Astrocyte (in vitro differentiated cells and primary cell): Measurements from ENCODE around the gene TMEM86A. TPM values are rescaled to one million over a fixed set of nuclear protein-coding genes. Genes with fewer than 3 reads are reported as not detected.

Experiments used
- DNase-seq: peaks from one replicate; pipeline ENCODE4 v3.0.0-alpha.2; 2010; ENCODE audit warnings: low read depth
- FAIRE-seq: peaks from 2 replicates; lab custom pipeline; 2011; peaks lifted over from hg19 to GRCh38; lab: Jason Lieb, UNC
- H2AFZ ChIP-seq: 2 replicates; pipeline ENCODE4 v1.6.0; 2012; ENCODE audit warnings: low read depth, low read length, inconsistent platforms
- H3K27ac ChIP-seq: 2 replicates; pipeline ENCODE4 v1.5.1; 2011; ENCODE audit warnings: low read depth, low read length, inconsistent platforms
- H3K27me3 ChIP-seq: 2 replicates; pipeline ENCODE4 v1.6.0; 2011; ENCODE audit warnings: low read length, inconsistent platforms; ENCODE audit not compliant: insufficient read depth
- H3K36me3 ChIP-seq: 2 replicates; pipeline ENCODE4 v1.5.1; 2011; ENCODE audit warnings: low read length, inconsistent platforms; ENCODE audit not compliant: insufficient read depth
- H3K4me1 ChIP-seq: 2 replicates; pipeline ENCODE4 v1.5.1; 2011; ENCODE audit warnings: low read length, inconsistent platforms; ENCODE audit not compliant: insufficient read depth
- H3K4me2 ChIP-seq: 2 replicates; pipeline ENCODE4 v1.6.0; 2012; ENCODE audit warnings: low read length, inconsistent platforms
- H3K4me3 ChIP-seq: 2 replicates; pipeline ENCODE4 v1.5.1; 2011; ENCODE audit warnings: low read depth, mild to moderate bottlenecking, low read length, inconsistent platforms; ENCODE audit not compliant: insufficient read depth
- H3K79me2 ChIP-seq: 2 replicates; pipeline ENCODE4 v1.6.0; 2012; ENCODE audit warnings: mild to moderate bottlenecking, low read length, inconsistent platforms; ENCODE audit not compliant: insufficient read depth
- H3K9ac ChIP-seq: 2 replicates; pipeline ENCODE4 v1.6.0; 2012; ENCODE audit warnings: mild to moderate bottlenecking, low read length, inconsistent platforms
- H3K9me3 ChIP-seq: 2 replicates; pipeline ENCODE4 v1.5.1; 2012; ENCODE audit warnings: low read depth, mild to moderate bottlenecking, low read length, inconsistent platforms; ENCODE audit not compliant: insufficient read depth
- H4K20me1 ChIP-seq: 2 replicates; pipeline ENCODE4 v1.6.0; 2012; ENCODE audit warnings: low read length, inconsistent platforms; ENCODE audit not compliant: insufficient read depth
- H3K27ac Mint-ChIP-seq: one replicate; pipeline ENCODE4 v1.8.0; 2021; ENCODE audit warnings: mild to moderate bottlenecking, mixed read lengths; ENCODE audit not compliant: unreplicated experiment
- H3K27me3 Mint-ChIP-seq: one replicate; pipeline ENCODE4 v1.8.0; 2021; ENCODE audit warnings: low read depth, mixed read lengths; ENCODE audit not compliant: unreplicated experiment
- H3K36me3 Mint-ChIP-seq: one replicate; pipeline ENCODE4 v1.8.0; 2021; ENCODE audit warnings: low read depth, mixed read lengths; ENCODE audit not compliant: unreplicated experiment
- H3K4me1 Mint-ChIP-seq: one replicate; pipeline ENCODE4 v1.8.0; 2021; ENCODE audit warnings: low read depth, mixed read lengths; ENCODE audit not compliant: unreplicated experiment
- H3K4me3 Mint-ChIP-seq: one replicate; pipeline ENCODE4 v1.8.0; 2021; ENCODE audit warnings: mild to moderate bottlenecking, moderate library complexity, mixed read lengths; ENCODE audit not compliant: unreplicated experiment
- H3K9me3 Mint-ChIP-seq: one replicate; pipeline ENCODE4 v1.8.0; 2021; ENCODE audit warnings: mild to moderate bottlenecking, mixed read lengths; ENCODE audit not compliant: unreplicated experiment
- EZH2 ChIP-seq: IDR thresholded peaks from 2 replicates; pipeline ENCODE4 v1.6.1; 2012; ENCODE audit warnings: mild to moderate bottlenecking, low read length, inconsistent platforms; ENCODE audit not compliant: insufficient read depth
- total RNA-seq: library from RNA; stranded (reverse); gene quantifications from 2 replicates; pipeline ENCODE4 v1.2.1, GENCODE V29; 2021
- TF ChIP-seq, protein P1 (sequence below): IDR thresholded peaks from 2 replicates; pipeline ENCODE4 v1.5.1; 2011; ENCODE audit warnings: low read depth, mild to moderate bottlenecking, inconsistent platforms, low read length, moderate library complexity; ENCODE audit not compliant: insufficient read depth

TMEM86A gene
- total RNA-seq, 1 donor from 2014 or later = 4.0 TPM

DNA sequence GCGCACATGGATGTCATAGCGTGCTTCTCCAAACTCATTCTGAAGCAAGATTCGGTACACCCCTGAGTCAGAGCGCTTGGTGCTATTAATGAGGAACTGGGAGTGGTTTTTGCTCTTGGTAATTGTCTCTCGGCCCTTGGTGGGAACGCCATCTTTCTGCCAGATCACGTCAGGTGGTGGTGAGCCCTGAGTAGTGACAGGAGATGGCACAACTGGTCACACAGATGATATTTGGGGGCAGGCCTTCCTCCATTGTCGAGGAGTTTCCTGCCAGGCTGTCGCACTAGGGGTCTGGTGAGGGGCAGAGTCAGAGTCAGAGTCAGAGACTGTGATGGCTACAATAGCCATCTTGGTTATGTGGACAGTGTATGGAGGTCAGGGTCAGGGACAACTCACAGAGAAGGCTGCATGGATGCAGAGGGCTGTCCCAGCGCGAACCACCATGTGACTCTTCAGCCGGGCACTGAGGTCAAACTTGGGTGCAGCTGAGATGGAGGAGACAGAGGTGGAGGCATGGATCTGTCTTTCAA is 9.3 kb downstream of the TMEM86A start:
- Histone ChIP-seq H3K9ac (no peak overlapping the region), H3K4me1 (peaks cover 6% of the 10 kb centered on the region), H3K36me3 (no peaks in the 10 kb centered on the region), H3K4me2 (no peak overlapping the region), H3K27ac (no peak overlapping the region), H3K27me3 (peaks cover 20% of the 10 kb centered on the region), H2AFZ (no peak overlapping the region), H4K20me1 (no peaks in the 10 kb centered on the region), H3K79me2 (no peaks in the 10 kb centered on the region), H3K9me3 (no peaks in the 10 kb centered on the region), H3K4me3 (no peak overlapping the region)
- H3K4me1 Mint-ChIP-seq = no peaks in the 10 kb centered on the region
- H3K36me3 Mint-ChIP-seq = peaks cover 5% of the 10 kb centered on the region
- H3K27me3 Mint-ChIP-seq = peaks cover 73% of the 10 kb centered on the region
- H3K9me3 Mint-ChIP-seq = no peaks in the 10 kb centered on the region
- FAIRE-seq (no peak), DNase-seq (no peak)
- no peak for TF ChIP-seq EZH2
- TF ChIP-seq, protein P1, sequence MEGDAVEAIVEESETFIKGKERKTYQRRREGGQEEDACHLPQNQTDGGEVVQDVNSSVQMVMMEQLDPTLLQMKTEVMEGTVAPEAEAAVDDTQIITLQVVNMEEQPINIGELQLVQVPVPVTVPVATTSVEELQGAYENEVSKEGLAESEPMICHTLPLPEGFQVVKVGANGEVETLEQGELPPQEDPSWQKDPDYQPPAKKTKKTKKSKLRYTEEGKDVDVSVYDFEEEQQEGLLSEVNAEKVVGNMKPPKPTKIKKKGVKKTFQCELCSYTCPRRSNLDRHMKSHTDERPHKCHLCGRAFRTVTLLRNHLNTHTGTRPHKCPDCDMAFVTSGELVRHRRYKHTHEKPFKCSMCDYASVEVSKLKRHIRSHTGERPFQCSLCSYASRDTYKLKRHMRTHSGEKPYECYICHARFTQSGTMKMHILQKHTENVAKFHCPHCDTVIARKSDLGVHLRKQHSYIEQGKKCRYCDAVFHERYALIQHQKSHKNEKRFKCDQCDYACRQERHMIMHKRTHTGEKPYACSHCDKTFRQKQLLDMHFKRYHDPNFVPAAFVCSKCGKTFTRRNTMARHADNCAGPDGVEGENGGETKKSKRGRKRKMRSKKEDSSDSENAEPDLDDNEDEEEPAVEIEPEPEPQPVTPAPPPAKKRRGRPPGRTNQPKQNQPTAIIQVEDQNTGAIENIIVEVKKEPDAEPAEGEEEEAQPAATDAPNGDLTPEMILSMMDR = no peak
- no peak overlapping the region for H3K4me3 Mint-ChIP-seq
- no peak overlapping the region for H3K27ac Mint-ChIP-seq

DNA sequence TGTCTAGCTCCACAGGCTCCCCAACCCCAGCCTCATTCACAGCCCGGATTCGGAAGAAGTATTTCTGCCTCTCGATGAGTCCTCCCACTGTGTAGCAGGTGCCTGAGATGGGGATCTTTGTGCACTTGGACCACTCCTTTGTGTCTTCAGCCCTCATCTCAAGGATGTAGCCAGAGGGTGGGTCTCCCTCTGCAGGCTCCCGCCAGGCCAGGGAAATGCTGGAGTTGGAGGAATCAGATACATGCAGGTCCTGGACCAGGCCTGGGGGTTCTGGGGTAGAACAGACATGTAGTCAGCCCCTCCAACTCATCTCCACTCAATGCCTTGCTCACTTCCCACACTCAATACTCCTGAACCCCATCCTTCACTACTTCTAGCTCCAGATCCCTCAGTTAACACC is 10.8 kb downstream of the TMEM86A start:
- H3K4me3 Mint-ChIP-seq = no peak overlapping the region
- Histone ChIP-seq H3K36me3 (no peaks in the 10 kb centered on the region), H3K4me2 (no peak overlapping the region), H3K4me1 (peaks cover 6% of the 10 kb centered on the region), H3K27ac (no peak overlapping the region), H3K27me3 (peaks cover 20% of the 10 kb centered on the region), H4K20me1 (no peaks in the 10 kb centered on the region), H3K9ac (no peak overlapping the region), H3K4me3 (no peak overlapping the region), H3K79me2 (no peaks in the 10 kb centered on the region), H3K9me3 (no peaks in the 10 kb centered on the region), H2AFZ (no peak overlapping the region)
- no peak for FAIRE-seq
- peaks cover 4% of the 10 kb centered on the region for H3K36me3 Mint-ChIP-seq
- DNase-seq = no peak
- peaks cover 74% of the 10 kb centered on the region for H3K27me3 Mint-ChIP-seq
- H3K27ac Mint-ChIP-seq = no peak overlapping the region
- H3K4me1 Mint-ChIP-seq = no peaks in the 10 kb centered on the region
- H3K9me3 Mint-ChIP-seq = no peaks in the 10 kb centered on the region
- TF ChIP-seq, protein P1 = no peak
- no peak for TF ChIP-seq EZH2

DNA sequence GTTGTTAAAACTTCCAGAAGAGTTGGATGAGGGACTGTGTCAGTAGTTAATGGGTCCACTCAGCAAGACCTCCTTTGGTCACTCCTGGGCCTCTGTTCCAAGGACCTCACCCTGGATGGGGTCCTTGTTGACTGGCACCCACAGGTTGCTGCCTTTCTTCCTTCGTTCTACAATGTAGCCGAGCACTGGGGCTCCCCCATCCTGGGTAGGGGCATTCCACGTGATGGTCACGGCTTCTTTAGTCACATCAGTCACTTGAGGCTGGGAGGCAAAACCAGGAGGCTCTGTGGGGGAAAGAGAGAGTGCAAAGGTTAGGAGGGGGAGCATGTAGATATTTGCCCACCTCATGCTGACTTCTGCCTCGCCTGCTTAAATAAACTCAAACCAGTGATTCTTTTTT is 12.0 kb downstream of the TMEM86A start:
- Histone ChIP-seq H4K20me1 (no peaks in the 10 kb centered on the region), H3K27ac (no peak overlapping the region), H2AFZ (no peak overlapping the region), H3K4me2 (no peak overlapping the region), H3K9ac (no peak overlapping the region), H3K79me2 (no peaks in the 10 kb centered on the region), H3K36me3 (no peaks in the 10 kb centered on the region), H3K9me3 (no peaks in the 10 kb centered on the region), H3K4me1 (peaks cover 6% of the 10 kb centered on the region), H3K27me3 (peaks cover 17% of the 10 kb centered on the region), H3K4me3 (no peak overlapping the region)
- H3K36me3 Mint-ChIP-seq = peaks cover 4% of the 10 kb centered on the region
- H3K4me1 Mint-ChIP-seq = no peaks in the 10 kb centered on the region
- H3K9me3 Mint-ChIP-seq = no peaks in the 10 kb centered on the region
- TF ChIP-seq EZH2 = no peak
- TF ChIP-seq, protein P1 = no peak
- no peak overlapping the region for H3K27ac Mint-ChIP-seq
- DNase-seq (no peak), FAIRE-seq (no peak)
- H3K27me3 Mint-ChIP-seq = peaks cover 75% of the 10 kb centered on the region
- no peak overlapping the region for H3K4me3 Mint-ChIP-seq
